Activated CD4-positive, alpha-beta T cell treated with anti-CD3 and anti-CD28 coated beads, Interleukin-2, amount 50 U/mL, for 16 hours (primary cell): ENCODE results near the gene ESYT1.

Experiments
- DNase-seq: peaks from one replicate; pipeline ENCODE4 v3.0.0-alpha.2; 2020

The ESYT1 gene

DNA sequence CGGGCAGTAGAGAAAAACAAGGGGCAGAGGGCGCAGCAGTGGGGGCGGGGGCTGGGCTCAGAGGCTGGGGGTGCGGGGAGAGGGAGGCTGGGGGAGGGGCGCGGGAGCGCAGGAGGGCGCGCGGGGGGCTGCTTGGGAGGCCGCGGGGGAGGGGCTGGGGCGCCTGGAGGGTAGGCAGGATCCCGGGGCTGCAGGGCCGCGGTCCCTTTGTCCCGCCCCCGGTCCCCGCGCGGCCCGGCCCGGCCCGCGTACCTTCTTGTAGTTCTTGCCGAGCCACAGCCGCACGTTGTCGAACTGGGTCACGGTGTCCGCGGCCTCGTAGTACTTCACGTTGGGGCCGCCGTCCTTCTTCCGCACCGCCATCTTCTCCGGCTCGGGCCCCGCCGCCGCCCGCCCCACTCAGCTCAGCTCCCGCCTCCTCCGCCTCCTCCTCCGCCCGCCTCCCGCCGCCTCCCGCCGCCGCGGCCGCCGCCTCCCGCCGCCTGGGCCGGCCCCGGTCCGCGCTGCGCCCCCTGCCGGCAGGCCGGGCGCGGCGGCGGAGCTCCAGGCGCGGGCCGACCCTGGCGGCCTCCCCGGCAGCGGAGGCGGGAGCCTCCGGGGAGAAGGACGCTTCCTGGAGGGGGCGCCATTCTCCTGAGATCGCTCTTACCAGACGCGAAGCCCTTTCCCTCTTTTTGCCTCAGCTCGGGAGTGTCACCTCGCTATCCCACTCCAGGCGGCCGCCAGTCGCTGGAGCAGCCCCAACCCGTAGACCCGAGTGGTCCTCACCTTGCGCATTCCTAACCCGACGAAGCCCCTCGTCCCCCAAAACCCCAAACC, 61.2 kb downstream of the ESYT1 start, which contains the start of gene SMARCC2:
TSS of gene SMARCC2 (minus strand) at position 385 of the 819 bp plus-strand sequence. CDS start at position 363, 22 bp downstream.
- DNase-seq, result peak; percentile 87

DNA sequence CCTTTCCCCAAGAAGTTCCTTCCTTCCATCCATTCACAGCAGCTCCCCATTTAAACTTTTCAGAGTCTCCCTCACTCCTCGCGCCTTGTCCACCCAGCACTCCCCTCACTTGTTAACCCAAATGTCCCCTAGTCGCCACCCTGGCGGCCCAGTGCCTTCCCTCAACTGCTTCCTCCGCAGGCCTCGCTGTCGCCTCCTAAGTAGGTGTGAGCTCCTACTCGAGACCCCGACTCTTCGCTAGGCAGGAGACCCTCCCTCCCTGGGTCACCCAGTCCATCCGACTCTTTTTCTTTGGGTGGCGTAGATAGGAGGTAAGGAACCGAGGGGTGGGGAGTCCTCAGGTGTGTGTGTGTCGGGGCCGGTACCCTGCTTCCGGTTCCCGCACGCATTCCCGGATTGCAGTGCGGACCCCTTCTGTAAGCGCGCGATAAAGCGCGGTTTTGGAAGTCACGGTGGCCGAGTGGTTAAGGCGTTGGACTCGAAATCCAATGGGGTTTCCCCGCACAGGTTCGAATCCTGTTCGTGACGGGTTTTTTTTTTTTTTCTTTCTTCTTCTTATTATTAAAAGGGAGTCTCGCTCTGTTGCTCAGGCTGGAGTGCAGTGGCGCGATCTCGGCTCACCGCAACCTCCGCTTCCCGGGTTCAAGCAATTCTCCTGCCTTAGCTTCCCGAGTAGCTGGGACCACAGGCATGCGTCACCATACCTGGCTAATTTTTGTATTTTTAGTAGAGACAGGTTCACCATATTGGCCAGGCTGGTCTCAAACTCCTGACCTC, 62.0 kb downstream of the ESYT1 start:
- peak; percentile 94 for DNase-seq

DNA sequence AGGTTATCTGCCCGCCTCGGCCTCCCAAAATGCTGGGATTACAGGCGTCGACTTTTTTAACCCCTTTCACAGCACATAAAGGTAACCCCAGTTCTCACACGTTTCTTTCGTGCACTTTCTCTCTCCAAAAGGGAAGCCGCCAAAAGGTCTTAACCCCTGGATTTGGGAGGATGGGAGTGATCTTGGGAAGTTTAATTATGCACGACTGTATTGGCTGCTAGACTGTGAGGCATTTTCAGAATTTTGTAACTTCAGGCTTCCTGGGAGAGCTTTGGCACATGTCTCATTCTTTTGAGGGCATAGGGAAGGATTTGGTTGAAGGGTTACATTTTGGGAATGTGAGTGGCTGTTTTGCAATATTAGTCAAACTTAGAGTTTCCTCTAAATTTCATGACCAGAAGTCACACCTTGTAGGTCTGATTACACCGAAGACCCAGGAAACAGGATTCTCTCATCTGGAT, 62.7 kb downstream of the ESYT1 start:
- DNase-seq, result no peak

DNA sequence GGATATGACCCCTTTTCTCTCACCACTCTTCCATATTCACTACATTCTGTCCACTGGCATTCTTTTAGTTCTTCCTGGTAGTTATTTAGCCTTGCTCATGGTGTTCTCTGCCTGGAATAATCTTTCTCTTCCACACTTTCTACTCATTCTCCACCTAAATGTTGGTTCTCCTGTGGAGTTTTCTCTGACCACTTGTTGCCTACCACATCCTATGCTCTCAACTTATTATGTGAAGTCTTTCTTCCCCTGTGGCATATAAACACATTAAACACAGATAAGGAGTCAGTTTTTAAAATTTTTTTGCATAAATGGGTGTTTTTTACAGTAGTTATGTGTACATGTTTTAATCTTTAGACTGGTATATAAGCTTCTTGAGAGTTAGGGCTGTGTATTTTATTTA, 64.5 kb downstream of the ESYT1 start:
- no peak for DNase-seq

DNA sequence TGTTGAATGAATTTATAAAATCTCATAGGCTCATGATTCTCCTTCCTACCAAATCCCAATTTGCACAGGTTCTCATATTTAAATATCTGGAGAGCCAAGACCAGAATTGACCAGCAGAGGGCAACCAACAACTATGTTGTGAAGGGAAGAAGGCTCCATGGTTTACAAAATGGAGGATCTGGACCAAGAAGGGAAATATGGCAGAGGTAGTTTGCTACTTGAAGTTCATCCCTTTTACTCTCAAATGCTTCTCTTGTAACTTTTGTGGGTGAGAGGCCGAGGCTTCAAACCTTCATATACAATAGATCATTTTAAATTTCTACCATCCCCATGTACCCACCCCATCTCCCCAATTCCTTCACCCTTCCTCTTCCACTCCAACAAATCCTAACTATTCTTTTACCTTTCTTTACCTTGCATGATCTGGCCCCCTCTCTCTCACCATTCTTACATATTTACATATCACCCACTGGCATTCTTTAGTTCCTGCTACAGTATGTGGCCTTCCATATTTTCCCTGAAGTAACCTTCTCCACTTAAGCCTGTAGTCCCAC, 65.0 kb downstream of the ESYT1 start:
- DNase-seq, result peak; percentile 86
